Mesothelial cell of epicardium (in vitro differentiated cells): ENCODE results near the gene SPIN1. TPM values are rescaled to one million over a fixed set of nuclear protein-coding genes. Genes with fewer than 3 reads are reported as not detected.

Source experiments
- total RNA-seq: library from RNA; stranded (reverse); gene quantifications from 3 replicates; pipeline ENCODE4 v1.2.1, GENCODE V29; 2021

The SPIN1 gene
- total RNA-seq, 1 donor from 2014 or later, result 181 TPM

Other genes with a start within 250 kb of the SPIN1 start
- 0.29 to 0.38 TPM (median 0.34 TPM) in 3 replicates for gene SPATA31C2, start 250.0 kb upstream of the SPIN1 start, total RNA-seq
- gene NXNL2, start 146.7 kb downstream of the SPIN1 start, total RNA-seq, result 2.0 to 2.6 TPM (median 2.2 TPM) in 3 replicates